DND-41 (cell line): ENCODE data around the gene SDR42E1.

Experiments
- EZH2 ChIP-seq: IDR thresholded peaks from 3 replicates; pipeline ENCODE4 v1.6.1; 2012; ENCODE audit warnings: borderline replicate concordance, low read depth, mild to moderate bottlenecking, moderate library complexity, low read length, inconsistent platforms; ENCODE audit not compliant: severe bottlenecking
- TF ChIP-seq, protein P1 (sequence below): IDR thresholded peaks from 2 replicates; pipeline ENCODE4 v1.5.1; 2012; ENCODE audit warnings: borderline replicate concordance, low read length, moderate library complexity, mild to moderate bottlenecking; ENCODE audit not compliant: poor library complexity, severe bottlenecking; ENCODE audit errors: extremely low read depth

DNA sequence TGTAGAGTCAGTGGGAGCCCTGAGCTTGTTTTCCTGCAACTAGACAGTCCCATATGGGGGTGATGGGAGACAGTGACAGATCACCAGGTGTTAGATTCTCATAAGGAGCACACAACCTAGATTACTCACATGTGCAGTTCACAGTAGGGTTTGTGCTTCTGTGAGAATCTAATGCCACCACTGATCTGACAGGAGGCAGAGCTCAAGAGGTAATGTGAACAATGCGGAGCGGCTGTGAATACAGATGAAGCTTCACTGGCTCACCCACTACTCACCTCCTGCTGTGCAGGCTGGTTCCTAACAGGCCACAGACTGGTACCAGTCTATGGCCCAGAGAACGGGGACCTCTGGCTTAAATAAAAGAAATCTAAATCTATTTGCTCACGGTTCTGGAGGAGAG lies 13.6 kb upstream of the SDR42E1 start:
- TF ChIP-seq, protein P1, sequence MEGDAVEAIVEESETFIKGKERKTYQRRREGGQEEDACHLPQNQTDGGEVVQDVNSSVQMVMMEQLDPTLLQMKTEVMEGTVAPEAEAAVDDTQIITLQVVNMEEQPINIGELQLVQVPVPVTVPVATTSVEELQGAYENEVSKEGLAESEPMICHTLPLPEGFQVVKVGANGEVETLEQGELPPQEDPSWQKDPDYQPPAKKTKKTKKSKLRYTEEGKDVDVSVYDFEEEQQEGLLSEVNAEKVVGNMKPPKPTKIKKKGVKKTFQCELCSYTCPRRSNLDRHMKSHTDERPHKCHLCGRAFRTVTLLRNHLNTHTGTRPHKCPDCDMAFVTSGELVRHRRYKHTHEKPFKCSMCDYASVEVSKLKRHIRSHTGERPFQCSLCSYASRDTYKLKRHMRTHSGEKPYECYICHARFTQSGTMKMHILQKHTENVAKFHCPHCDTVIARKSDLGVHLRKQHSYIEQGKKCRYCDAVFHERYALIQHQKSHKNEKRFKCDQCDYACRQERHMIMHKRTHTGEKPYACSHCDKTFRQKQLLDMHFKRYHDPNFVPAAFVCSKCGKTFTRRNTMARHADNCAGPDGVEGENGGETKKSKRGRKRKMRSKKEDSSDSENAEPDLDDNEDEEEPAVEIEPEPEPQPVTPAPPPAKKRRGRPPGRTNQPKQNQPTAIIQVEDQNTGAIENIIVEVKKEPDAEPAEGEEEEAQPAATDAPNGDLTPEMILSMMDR, result no peak
- TF ChIP-seq EZH2, result no peak
